K562 (cell line): ENCODE data around the gene AP1S3. TPM values are rescaled to one million over a fixed set of nuclear protein-coding genes. Genes with fewer than 3 reads are reported as not detected.

Source experiments
- CBX2 ChIP-seq: fragments of 200-600 bp; sonication (generic); IDR thresholded peaks from one replicate; pipeline ENCODE4 v1.6.1; 2012; ENCODE audit warnings: mild to moderate bottlenecking, low read length, inconsistent platforms; ENCODE audit not compliant: insufficient read depth, poor library complexity, severe bottlenecking
- DACH1 ChIP-seq: fragments of 450-650 bp; IDR thresholded peaks from 2 replicates; pipeline ENCODE4 v1.6.1; 2018; ENCODE audit not compliant: partially characterized antibody
- DPF2 ChIP-seq: fragments of 450-650 bp; IDR thresholded peaks from 2 replicates; pipeline ENCODE4 v1.6.1; 2016
- IFI16 ChIP-seq: fragments of 250-450 bp; sonication (Bioruptor Pico); IDR thresholded peaks from 2 replicates; pipeline ENCODE4 v2.1.2; 2022; ENCODE audit warnings: mild to moderate bottlenecking, inconsistent platforms
- PHF21A ChIP-seq: fragments of 450-650 bp; IDR thresholded peaks from 2 replicates; pipeline ENCODE4 v1.6.1; 2017; ENCODE audit warnings: low read depth, borderline replicate concordance
- REST ChIP-seq, 2 experiments: fragments of 450-650 bp; formaldehyde crosslinking in 1 of 2; IDR thresholded peaks; 2 replicates each; pipeline versions ENCODE4 v1.4.0 to v1.6.1; 2014 to 2020; ENCODE audit warnings: mild to moderate bottlenecking in 2 of 2, borderline replicate concordance in 1 of 2, low read depth in 1 of 2
- TAL1 ChIP-seq: fragments of 450-650 bp; IDR thresholded peaks from 2 replicates; pipeline ENCODE4 v1.6.1; 2016; ENCODE audit warnings: mild to moderate bottlenecking
- ZNF695 ChIP-seq: fragments of 450-650 bp; formaldehyde crosslinking; IDR thresholded peaks from 2 replicates; pipeline ENCODE4 v1.4.0; 2020; ENCODE audit warnings: mild to moderate bottlenecking, moderate library complexity
- polyA plus RNA-seq, 8 experiments: library from polyadenylated mRNA; depleted of rRNA in 4 of 8; stranded (reverse) in 5 of 8; unstranded in 3 of 8; fragments of >200 nt; fragmentation: Nextera tagmentation in 2 of 8; fragmentation: Illumina TruSeq in 1 of 8; extraction: Ambion mirVana in 2 of 8; extraction: Trizol in 1 of 8; gene quantifications; 2 replicates each; pipeline versions ENCODE4 v1.2.1 to v1.2.3, GENCODE V29; 2011 to 2014; ENCODE audit warnings: inconsistent platforms in 1 of 8, missing spikeins in 1 of 8
- total RNA-seq, 7 experiments: library from RNA; depleted of rRNA in 6 of 7; stranded (reverse); fragments of >200 nt in 6 of 7; fragmentation: Illumina TruSeq in 2 of 7; extraction: Trizol in 2 of 7; gene quantifications; 2 replicates each; pipeline versions ENCODE4 v1.2.1 to v1.2.3, GENCODE V29; 2011 to 2021; ENCODE audit warnings: low replicate concordance in 1 of 7
- TF ChIP-seq, protein P1 (sequence below): fragments of 450-650 bp; IDR thresholded peaks from 2 replicates; pipeline ENCODE4 v1.6.1; 2016; ENCODE audit warnings: mild to moderate bottlenecking
- TF ChIP-seq, protein P2 (sequence below): fragments of 450-650 bp; IDR thresholded peaks from 2 replicates; pipeline ENCODE4 v1.6.1; 2016; ENCODE audit warnings: low read depth

The AP1S3 gene
- total and polyA plus RNA-seq, 9 of the 15 experiments (the other 6 are each of a cell fraction or from before 2014, with no cell fraction given) = 0.50 to 3.8 (median 2.1) TPM

DNA sequence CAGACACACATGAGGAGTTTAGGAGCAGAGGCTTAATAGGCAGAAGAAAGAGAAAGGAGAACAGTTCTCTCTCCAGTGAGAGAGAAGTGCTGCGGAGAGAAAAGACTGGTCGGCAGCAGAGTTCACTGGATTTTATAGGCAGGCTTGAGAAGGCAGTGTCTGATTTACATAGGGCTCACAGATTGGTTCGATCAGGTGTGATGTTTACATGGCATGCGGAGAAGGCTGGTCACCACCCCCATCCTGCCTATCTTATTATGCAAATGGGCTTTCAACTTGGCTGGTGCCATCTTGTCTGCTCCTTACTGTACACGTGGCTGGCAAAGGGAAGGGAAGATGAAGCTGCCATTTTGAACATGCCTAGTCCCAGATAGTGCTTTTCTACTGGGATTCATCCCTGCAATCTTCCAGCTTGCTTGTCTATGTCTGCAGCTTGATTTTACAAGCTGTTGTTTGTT is 113.4 kb downstream of the AP1S3 start (continued):
- peak; percentile 29; the same call in 1 of the 2 replicates for TF ChIP-seq REST (IDR thresholded peaks at IDR 0.05; ENCODE audit: borderline replicate concordance)
- no peak for TF ChIP-seq REST (CRISPR knock-in tag; IDR thresholded peaks at IDR 0.05; ENCODE audit: low read depth)
- TF ChIP-seq CBX2 = no peak
- no peak for TF ChIP-seq DPF2
- TF ChIP-seq, protein P1, sequence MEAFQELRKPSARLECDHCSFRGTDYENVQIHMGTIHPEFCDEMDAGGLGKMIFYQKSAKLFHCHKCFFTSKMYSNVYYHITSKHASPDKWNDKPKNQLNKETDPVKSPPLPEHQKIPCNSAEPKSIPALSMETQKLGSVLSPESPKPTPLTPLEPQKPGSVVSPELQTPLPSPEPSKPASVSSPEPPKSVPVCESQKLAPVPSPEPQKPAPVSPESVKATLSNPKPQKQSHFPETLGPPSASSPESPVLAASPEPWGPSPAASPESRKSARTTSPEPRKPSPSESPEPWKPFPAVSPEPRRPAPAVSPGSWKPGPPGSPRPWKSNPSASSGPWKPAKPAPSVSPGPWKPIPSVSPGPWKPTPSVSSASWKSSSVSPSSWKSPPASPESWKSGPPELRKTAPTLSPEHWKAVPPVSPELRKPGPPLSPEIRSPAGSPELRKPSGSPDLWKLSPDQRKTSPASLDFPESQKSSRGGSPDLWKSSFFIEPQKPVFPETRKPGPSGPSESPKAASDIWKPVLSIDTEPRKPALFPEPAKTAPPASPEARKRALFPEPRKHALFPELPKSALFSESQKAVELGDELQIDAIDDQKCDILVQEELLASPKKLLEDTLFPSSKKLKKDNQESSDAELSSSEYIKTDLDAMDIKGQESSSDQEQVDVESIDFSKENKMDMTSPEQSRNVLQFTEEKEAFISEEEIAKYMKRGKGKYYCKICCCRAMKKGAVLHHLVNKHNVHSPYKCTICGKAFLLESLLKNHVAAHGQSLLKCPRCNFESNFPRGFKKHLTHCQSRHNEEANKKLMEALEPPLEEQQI = no peak
- TF ChIP-seq PHF21A = no peak
- TF ChIP-seq ZNF695 (CRISPR knock-in tag) = no peak
- TF ChIP-seq, protein P2, sequence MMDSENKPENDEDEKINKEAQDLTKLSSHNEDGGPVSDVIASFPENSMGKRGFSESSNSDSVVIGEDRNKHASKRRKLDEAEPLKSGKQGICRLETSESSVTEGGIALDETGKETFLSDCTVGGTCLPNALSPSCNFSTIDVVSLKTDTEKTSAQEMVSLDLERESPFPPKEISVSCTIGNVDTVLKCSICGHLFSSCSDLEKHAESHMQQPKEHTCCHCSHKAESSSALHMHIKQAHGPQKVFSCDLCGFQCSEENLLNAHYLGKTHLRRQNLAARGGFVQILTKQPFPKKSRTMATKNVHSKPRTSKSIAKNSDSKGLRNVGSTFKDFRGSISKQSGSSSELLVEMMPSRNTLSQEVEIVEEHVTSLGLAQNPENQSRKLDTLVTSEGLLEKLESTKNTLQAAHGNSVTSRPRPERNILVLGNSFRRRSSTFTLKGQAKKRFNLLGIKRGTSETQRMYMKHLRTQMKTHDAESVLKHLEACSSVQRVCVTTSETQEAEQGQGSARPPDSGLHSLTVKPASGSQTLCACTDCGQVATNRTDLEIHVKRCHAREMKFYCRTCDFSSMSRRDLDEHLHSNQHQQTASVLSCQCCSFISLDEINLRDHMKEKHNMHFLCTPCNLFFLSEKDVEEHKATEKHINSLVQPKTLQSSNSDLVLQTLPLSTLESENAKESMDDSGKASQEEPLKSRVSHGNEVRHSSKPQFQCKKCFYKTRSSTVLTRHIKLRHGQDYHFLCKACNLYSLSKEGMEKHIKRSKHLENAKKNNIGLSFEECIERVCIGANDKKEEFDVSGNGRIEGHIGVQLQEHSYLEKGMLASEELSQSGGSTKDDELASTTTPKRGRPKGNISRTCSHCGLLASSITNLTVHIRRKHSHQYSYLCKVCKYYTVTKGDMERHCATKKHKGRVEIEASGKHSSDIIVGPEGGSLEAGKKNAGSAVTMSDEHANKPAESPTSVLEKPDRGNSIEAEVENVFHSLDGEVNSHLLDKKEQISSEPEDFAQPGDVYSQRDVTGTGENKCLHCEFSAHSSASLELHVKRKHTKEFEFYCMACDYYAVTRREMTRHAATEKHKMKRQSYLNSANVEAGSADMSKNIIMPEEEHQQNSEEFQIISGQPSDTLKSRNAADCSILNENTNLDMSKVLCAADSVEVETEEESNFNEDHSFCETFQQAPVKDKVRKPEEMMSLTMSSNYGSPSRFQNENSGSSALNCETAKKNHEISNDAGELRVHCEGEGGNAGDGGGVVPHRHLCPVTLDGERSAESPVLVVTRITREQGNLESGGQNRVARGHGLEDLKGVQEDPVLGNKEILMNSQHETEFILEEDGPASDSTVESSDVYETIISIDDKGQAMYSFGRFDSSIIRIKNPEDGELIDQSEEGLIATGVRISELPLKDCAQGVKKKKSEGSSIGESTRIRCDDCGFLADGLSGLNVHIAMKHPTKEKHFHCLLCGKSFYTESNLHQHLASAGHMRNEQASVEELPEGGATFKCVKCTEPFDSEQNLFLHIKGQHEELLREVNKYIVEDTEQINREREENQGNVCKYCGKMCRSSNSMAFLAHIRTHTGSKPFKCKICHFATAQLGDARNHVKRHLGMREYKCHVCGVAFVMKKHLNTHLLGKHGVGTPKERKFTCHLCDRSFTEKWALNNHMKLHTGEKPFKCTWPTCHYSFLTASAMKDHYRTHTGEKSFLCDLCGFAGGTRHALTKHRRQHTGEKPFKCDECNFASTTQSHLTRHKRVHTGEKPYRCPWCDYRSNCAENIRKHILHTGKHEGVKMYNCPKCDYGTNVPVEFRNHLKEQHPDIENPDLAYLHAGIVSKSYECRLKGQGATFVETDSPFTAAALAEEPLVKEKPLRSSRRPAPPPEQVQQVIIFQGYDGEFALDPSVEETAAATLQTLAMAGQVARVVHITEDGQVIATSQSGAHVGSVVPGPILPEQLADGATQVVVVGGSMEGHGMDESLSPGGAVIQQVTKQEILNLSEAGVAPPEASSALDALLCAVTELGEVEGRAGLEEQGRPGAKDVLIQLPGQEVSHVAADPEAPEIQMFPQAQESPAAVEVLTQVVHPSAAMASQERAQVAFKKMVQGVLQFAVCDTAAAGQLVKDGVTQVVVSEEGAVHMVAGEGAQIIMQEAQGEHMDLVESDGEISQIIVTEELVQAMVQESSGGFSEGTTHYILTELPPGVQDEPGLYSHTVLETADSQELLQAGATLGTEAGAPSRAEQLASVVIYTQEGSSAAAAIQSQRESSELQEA = no peak
- TF ChIP-seq TAL1 = no peak
- TF ChIP-seq IFI16 (CRISPR knock-in tag) = no peak
- no peak for TF ChIP-seq DACH1
